ENCODE data around the gene C14orf180. TPM values are rescaled to one million over a fixed set of nuclear protein-coding genes. Genes with fewer than 3 reads are reported as not detected.

The C14orf180 gene
- total and polyA plus RNA-seq, 2 of the 8 experiments (the other 6 are each of a cell fraction or from before 2014, with no cell fraction given): not detected

DNA sequence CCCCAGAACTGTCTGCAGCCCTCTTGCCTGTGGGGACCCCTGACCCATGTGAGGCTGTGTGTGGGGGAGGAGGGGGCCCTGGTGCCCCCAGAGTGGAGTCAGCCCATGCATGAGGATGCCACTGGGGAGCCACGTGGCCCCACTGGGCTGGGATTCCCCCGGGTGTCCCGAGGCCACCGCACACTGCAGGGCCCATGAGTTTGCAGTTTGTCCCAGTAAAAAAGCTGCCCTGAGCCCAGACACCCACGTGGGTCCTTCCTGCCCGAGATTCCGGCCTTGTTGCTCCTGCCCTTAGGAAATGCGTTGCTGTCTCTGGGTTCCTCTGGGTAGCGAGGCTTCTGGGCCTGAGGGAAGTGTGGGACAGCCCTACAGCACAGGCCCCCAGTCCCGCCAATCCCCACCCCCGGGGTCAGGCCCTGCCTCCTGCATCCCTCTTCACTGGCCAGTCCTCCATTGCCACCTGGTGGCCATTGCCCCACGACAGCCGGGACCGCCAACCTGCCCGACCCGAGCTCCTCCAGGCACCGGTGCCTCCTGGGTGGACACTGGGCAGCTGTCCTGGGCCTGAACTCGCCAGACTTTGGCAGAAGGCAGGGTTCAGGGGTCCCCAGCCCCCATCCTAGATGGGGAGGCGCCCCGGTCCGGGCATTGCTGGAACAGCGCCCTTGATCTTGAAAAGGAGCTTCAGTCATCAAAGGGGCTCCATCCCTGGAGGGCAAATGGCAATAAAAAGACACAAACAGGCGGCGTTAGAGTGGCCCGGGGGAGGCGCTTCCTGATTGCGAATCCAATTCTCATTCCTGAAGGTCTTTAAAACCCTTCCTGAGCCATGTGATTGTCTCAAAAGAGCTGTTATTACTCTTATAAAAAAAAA lies 15.6 kb upstream of the C14orf180 start:
- no peak overlapping the region for H3K18ac ChIP-seq (ENCODE audit: extremely low read depth, low read length)
- peaks cover 0 to 4% of the 10 kb centered on the region in 2 experiments for H4K20me1 ChIP-seq (replicated peaks in 1 of 2; ENCODE audit: control insufficient read depth in 1 of 2, insufficient read depth in 2 of 2, low read length in 2 of 2)
- H4K8ac ChIP-seq (ENCODE audit: extremely low read depth, insufficient read depth, low read length): no peak overlapping the region
- H3K9ac ChIP-seq (replicated peaks in 1 of 4; ENCODE audit: extremely low read depth in 1 of 4, low read depth in 3 of 4, low read length in 3 of 4): no peak overlapping the region
- ChIA-PET CTCF (ENCODE audit: partially characterized antibody) (interaction anchor here (0.6 to 2.4 kb wide), 63 partner anchors 9 to 663 kb away, joined by 3 to 18 read pairs (median 4); no protein-coding TSS in a partner anchor), POLR2A (ENCODE audit: partially characterized antibody) (interaction anchor here (0.5 to 1.6 kb wide), 3 partner anchors 8 to 100 kb away, joined by 3 read pairs; no protein-coding TSS in a partner anchor)
- no peak overlapping the region for H2BK120ac ChIP-seq (replicated peaks; ENCODE audit: low read depth, low read length)
- no peaks in the 10 kb centered on the region for H3K23me2 ChIP-seq (ENCODE audit: low read depth, low read length)
- no peak overlapping the region for H3K4me3 ChIP-seq (ENCODE audit: extremely low read depth in 1 of 4, insufficient read depth in 2 of 4, low read depth in 3 of 4, low read length in 4 of 4)
- FAIRE-seq: no peak
- H3K27ac ChIP-seq (ENCODE audit: low read depth, low read length): no peak overlapping the region
- H3K14ac ChIP-seq (ENCODE audit: insufficient read length): no peak overlapping the region
- 52% methylated on average over 19 of the region's 27 CpGs; no CpG with 5 or more reads in 1 of the 2 experiments for WGBS, 2 experiments (ENCODE audit: extremely low coverage in 1 of 2, insufficient coverage in 1 of 2, insufficient read length in 1 of 2, insufficient replicate concordance in 2 of 2, low coverage in 1 of 2, low lambda C conversion rate in 2 of 2, missing lambda C conversion rate in 1 of 2)
- H3K79me1 ChIP-seq (ENCODE audit: low read depth, low read length): no peaks in the 10 kb centered on the region
- peak; percentile 66 to 96 for DNase-seq (ENCODE audit: low read depth in 1 of 2, low spot score in 2 of 2)
- H3K4me2 ChIP-seq (ENCODE audit: insufficient read depth in 1 of 2, low read depth in 2 of 2, low read length in 2 of 2): peak overlapping the region in 1 of 2 experiments; percentile 40; a peak in 1 of 4 replicates
- H3K79me2 ChIP-seq (ENCODE audit: control insufficient read depth in 1 of 2, insufficient read depth in 2 of 2, low read length in 2 of 2): no peaks in the 10 kb centered on the region
- H3K23ac ChIP-seq (ENCODE audit: insufficient read length): no peak overlapping the region
- H2BK15ac ChIP-seq (ENCODE audit: low read length): peak overlapping the region; percentile 90; the same call in 1 of the 2 replicates
- H2BK20ac ChIP-seq (ENCODE audit: low read length): no peak overlapping the region
- H2BK12ac ChIP-seq (ENCODE audit: low read depth, low read length): no peak overlapping the region
- H2BK5ac ChIP-seq (ENCODE audit: low read depth, low read length): no peak overlapping the region
- H2AFZ ChIP-seq (ENCODE audit: low read length): peak overlapping the region; percentile 68; the same call in 1 of the 2 replicates
- no peaks in the 10 kb centered on the region; a peak in 2 of 7 replicates for H3K27me3 ChIP-seq (replicated peaks in 1 of 4; ENCODE audit: control insufficient read depth in 3 of 4, extremely low read depth in 1 of 4, insufficient read depth in 3 of 4, low read length in 3 of 4)
- no peaks in the 10 kb centered on the region for H3K9me3 ChIP-seq (ENCODE audit: insufficient read depth in 2 of 2, low read depth in 1 of 2, low read length in 1 of 2)
- peaks cover 0 to 6% (median under 1%) of the 10 kb centered on the region in 4 experiments; a peak in 3 of 7 replicates for H3K4me1 ChIP-seq (replicated peaks in 1 of 4; ENCODE audit: control insufficient read depth in 3 of 4, insufficient read depth in 4 of 4, low read length in 3 of 4)
- no peak overlapping the region for H4K5ac ChIP-seq (ENCODE audit: insufficient read length, low read depth, low read length)
- H2AK5ac ChIP-seq (ENCODE audit: low read depth, low read length): no peak overlapping the region
- H4K91ac ChIP-seq (replicated peaks; ENCODE audit: insufficient read length, low read length): no peak overlapping the region
- H3K36me3 ChIP-seq (ENCODE audit: control insufficient read depth in 2 of 4, insufficient read depth in 4 of 4, low read length in 3 of 4): no peaks in the 10 kb centered on the region
- no peak overlapping the region for H3K4ac ChIP-seq (replicated peaks; ENCODE audit: insufficient read length, low read depth, low read length)
- H3K56ac ChIP-seq (replicated peaks; ENCODE audit: insufficient read length, low read depth, low read length): no peak overlapping the region
- TF ChIP-seq SRF (IDR thresholded peaks at IDR 0.05; ENCODE audit: low read depth, low read length): no peak
- TF ChIP-seq RFX5 (IDR thresholded peaks at IDR 0.05; ENCODE audit: borderline replicate concordance, low read depth, low read length): no peak
- TF ChIP-seq TCF12 (IDR thresholded peaks at IDR 0.05; ENCODE audit: low read depth, low read length): 0 out of 2 replicates have a peak, but pooled peaks have one; percentile 11
- 0 out of 2 replicates have a peak, but pooled peaks have one; percentile 31 for TF ChIP-seq YY1 (IDR thresholded peaks at IDR 0.05; ENCODE audit: low read depth, low read length)
- TF ChIP-seq CBX5 (IDR thresholded peaks at IDR 0.05; ENCODE audit: low read depth, low read length): no peak
- peak in 2 of 3 experiments; percentile 90 to 92; a peak in 3 of 4 replicates for TF ChIP-seq CTCF (IDR thresholded peaks at IDR 0.05; ENCODE audit: control extremely low read depth in 1 of 3, insufficient read depth in 1 of 3, low read depth in 1 of 3, low read length in 3 of 3)
- 0 out of 2 replicates have a peak, but pooled peaks have one; percentile 11 for TF ChIP-seq TEAD4 (IDR thresholded peaks at IDR 0.05; ENCODE audit: low read depth, low read length)
